Fibroblast of pulmonary artery (primary cell): Measurements from ENCODE around the gene SH2B3.

ENCODE experiments used
- DNase-seq: peaks from one replicate; pipeline ENCODE4 v3.0.0-alpha.2; 2010; ENCODE audit warnings: low read depth
- H3K4me3 ChIP-seq: replicated peaks from 2 replicates; pipeline ENCODE4 v1.5.1; 2011; ENCODE audit warnings: low read depth, mild to moderate bottlenecking, control low read depth, low read length, moderate library complexity
- CTCF ChIP-seq: IDR thresholded peaks from 2 replicates; pipeline ENCODE4 v1.5.1; 2011; ENCODE audit warnings: mild to moderate bottlenecking, control low read depth, low read length, inconsistent platforms; ENCODE audit errors: missing control alignments

Gene SH2B3

GRCh38 chr12:111429828-111430432 is 24.2 kb downstream of the SH2B3 start:
- no peak for DNase-seq
- no peak for TF ChIP-seq CTCF
- no peak overlapping the region for H3K4me3 ChIP-seq

DNA sequence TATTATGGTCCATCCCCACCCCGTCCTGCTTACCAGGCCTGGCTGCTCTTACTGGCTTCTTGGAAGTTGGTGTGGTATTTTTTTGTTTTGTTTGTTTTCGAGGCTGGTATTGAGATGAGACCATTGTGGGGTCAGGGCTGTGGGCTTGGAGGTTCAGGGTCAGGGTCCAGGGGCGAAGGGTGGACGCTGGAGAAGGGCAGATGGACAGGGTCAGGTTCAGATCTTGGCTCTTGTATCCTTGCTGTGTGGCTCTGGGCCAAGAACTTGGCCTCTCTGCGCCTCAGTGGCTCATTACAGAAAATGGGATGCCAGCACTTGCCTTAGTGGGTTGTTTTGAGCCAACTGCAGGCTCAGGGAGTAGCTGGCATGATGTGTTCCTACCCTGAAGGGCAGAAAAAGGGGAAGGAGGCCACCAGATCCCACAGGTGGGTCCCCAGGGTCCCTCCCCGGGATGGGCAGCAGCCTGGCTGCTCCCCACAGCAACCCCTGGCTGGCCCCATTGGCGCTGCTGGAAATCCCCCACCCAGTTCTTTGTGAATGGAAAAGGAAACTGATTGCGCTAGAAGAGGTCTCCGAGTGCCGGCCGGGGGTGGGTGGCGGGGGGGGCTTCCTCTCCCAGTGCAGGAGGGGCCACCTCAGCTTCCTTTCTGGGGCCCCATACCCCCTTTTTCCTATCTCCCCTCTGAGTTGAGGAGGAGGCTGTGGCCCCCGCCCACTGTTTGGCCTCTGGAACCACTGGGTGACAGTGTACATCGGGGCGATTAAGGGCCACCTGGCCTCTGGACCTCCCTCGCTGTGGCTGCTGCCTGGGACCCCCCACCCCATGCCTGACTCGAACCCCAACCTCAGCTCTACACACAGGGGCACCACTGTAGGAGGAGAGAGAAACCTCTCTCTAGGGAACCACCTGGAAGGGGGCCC is 25.0 kb downstream of the SH2B3 start:
- no peak for DNase-seq
- no peak for TF ChIP-seq CTCF
- no peak overlapping the region for H3K4me3 ChIP-seq

DNA sequence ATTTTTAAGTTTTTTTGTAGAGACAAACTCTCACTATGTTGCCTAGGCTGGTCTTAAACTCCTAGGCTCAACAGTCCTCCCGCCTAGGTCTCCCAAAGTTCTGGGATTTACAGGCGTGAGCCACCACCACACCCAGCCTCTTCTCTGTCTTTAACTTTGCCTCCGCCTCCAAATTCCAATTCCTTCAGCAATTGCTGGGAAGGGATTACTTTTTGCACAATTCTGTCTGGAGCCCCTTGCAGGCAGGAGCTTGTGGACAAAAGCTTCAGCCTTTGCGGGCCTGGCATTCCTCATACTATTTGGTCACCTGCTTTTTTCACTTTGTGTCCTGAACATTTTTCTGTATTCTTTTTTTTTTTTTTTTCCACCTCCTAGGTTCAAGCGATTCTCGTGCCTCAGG is 26.0 kb downstream of the SH2B3 start:
- no peak overlapping the region for H3K4me3 ChIP-seq
- DNase-seq, result peak; percentile 32
- TF ChIP-seq CTCF, result no peak

- peak overlapping the region; percentile 25 for H3K4me3 ChIP-seq
- no peak for DNase-seq
- TF ChIP-seq CTCF, result no peak
These were observed 28.3 kb downstream of the SH2B3 start for GRCh38 chr12:111434049-111434448.

- peak; percentile 69 for DNase-seq
- peak overlapping the region; percentile 25 for H3K4me3 ChIP-seq
- TF ChIP-seq CTCF, result no peak
These were observed 29.1 kb downstream of the SH2B3 start for GRCh38 chr12:111434680-111435338.

GRCh38 chr12:111435661-111436201 is 30.0 kb downstream of the SH2B3 start:
- no peak overlapping the region for H3K4me3 ChIP-seq
- no peak for TF ChIP-seq CTCF
- DNase-seq, result no peak
